H9 (cell line): Measurements from ENCODE around the gene WDR91. TPM values are rescaled to one million over a fixed set of nuclear protein-coding genes. Genes with fewer than 3 reads are reported as not detected.

Experiments used
- DNase-seq: peaks from one replicate; pipeline ENCODE4 v3.0.0-alpha.2; 2017
- H2AFZ ChIP-seq: one replicate; pipeline ENCODE4 v1.6.1; 2013; ENCODE audit warnings: mild to moderate bottlenecking, low read length, control low read depth, moderate library complexity
- H2AK5ac ChIP-seq: 2 replicates; pipeline ENCODE4 v1.6.1; 2013; ENCODE audit warnings: low read length, control low read depth, mixed read lengths; ENCODE audit not compliant: insufficient read length
- H2BK120ac ChIP-seq: one replicate; pipeline ENCODE4 v1.6.1; 2013; ENCODE audit warnings: low read depth, mild to moderate bottlenecking, low read length, control low read depth, inconsistent platforms; ENCODE audit not compliant: poor library complexity, severe bottlenecking
- H2BK12ac ChIP-seq: 2 replicates; pipeline ENCODE4 v1.6.1; 2013; ENCODE audit warnings: low read length, control low read depth, mixed read lengths, low read depth; ENCODE audit not compliant: insufficient read length
- H2BK15ac ChIP-seq: 2 replicates; pipeline ENCODE4 v1.6.1; 2013; ENCODE audit warnings: low read depth, low read length, control low read depth
- H2BK20ac ChIP-seq: one replicate; pipeline ENCODE4 v1.6.1; 2013; ENCODE audit warnings: low read depth, mild to moderate bottlenecking, low read length, control low read depth, inconsistent platforms; ENCODE audit not compliant: poor library complexity, severe bottlenecking
- H2BK5ac ChIP-seq: 2 replicates; pipeline ENCODE4 v1.6.1; 2013; ENCODE audit warnings: low read length, control low read depth, mixed read lengths; ENCODE audit not compliant: insufficient read length
- H3K14ac ChIP-seq: 2 replicates; pipeline ENCODE4 v1.6.1; 2013; ENCODE audit warnings: low read length, control low read depth; ENCODE audit not compliant: insufficient read depth
- H3K18ac ChIP-seq: 2 replicates; pipeline ENCODE4 v1.6.1; 2013; ENCODE audit warnings: low read depth, mild to moderate bottlenecking, mixed read lengths, low read length, control low read depth; ENCODE audit not compliant: insufficient read length
- H3K23ac ChIP-seq: 2 replicates; pipeline ENCODE4 v1.6.1; 2013; ENCODE audit warnings: low read length, control low read depth, mixed read lengths, low read depth; ENCODE audit not compliant: insufficient read length
- H3K23me2 ChIP-seq: 2 replicates; pipeline ENCODE4 v1.6.1; 2013; ENCODE audit warnings: low read depth, mild to moderate bottlenecking, mixed read lengths, low read length, control low read depth; ENCODE audit not compliant: insufficient read length, poor library complexity, severe bottlenecking
- H3K27ac ChIP-seq: 2 replicates; pipeline ENCODE4 v1.5.1; 2013; ENCODE audit warnings: low read length, control low read depth, mixed read lengths, low read depth; ENCODE audit not compliant: insufficient read length
- H3K27me3 ChIP-seq: 2 replicates; pipeline ENCODE4 v1.6.1; 2013; ENCODE audit warnings: low read length, control low read depth, inconsistent platforms; ENCODE audit not compliant: insufficient read depth
- H3K4ac ChIP-seq: 2 replicates; pipeline ENCODE4 v1.6.1; 2013; ENCODE audit warnings: low read depth, mild to moderate bottlenecking, control low read depth, inconsistent platforms, low read length, moderate library complexity
- H3K4me1 ChIP-seq: 2 replicates; pipeline ENCODE4 v1.6.1; 2013; ENCODE audit warnings: low read length, control low read depth, inconsistent platforms; ENCODE audit not compliant: insufficient read depth
- H3K4me2 ChIP-seq: 2 replicates; pipeline ENCODE4 v1.6.1; 2013; ENCODE audit warnings: low read length, control low read depth, mixed read lengths; ENCODE audit not compliant: insufficient read length, insufficient read depth
- H3K56ac ChIP-seq: 2 replicates; pipeline ENCODE4 v1.6.1; 2013; ENCODE audit warnings: low read depth, mild to moderate bottlenecking, mixed read lengths, low read length, control low read depth; ENCODE audit not compliant: insufficient read length
- H3K79me1 ChIP-seq: 2 replicates; pipeline ENCODE4 v1.6.1; 2013; ENCODE audit warnings: low read depth, mild to moderate bottlenecking, moderate library complexity, low read length, control low read depth, inconsistent platforms; ENCODE audit not compliant: insufficient read depth, poor library complexity, severe bottlenecking
- H3K79me2 ChIP-seq: 2 replicates; pipeline ENCODE4 v1.6.1; 2013; ENCODE audit warnings: low read length, control low read depth, inconsistent platforms; ENCODE audit not compliant: insufficient read depth
- H3K9ac ChIP-seq: 2 replicates; pipeline ENCODE4 v1.6.1; 2013; ENCODE audit warnings: low read length, control low read depth, mixed read lengths; ENCODE audit not compliant: insufficient read length; ENCODE audit errors: extremely low read depth
- H3K9me3 ChIP-seq: one replicate; pipeline ENCODE4 v1.6.1; 2013; ENCODE audit warnings: low read depth, low read length, inconsistent platforms; ENCODE audit not compliant: control insufficient read depth
- H3T11ph ChIP-seq: one replicate; pipeline ENCODE4 v1.6.1; 2013; ENCODE audit warnings: mild to moderate bottlenecking, low read length, control low read depth, inconsistent platforms
- H4K20me1 ChIP-seq: one replicate; pipeline ENCODE4 v1.6.1; 2013; ENCODE audit not compliant: control insufficient read depth, insufficient read length, insufficient read depth
- H4K5ac ChIP-seq: 2 replicates; pipeline ENCODE4 v1.6.1; 2013; ENCODE audit warnings: low read depth, mild to moderate bottlenecking, mixed read lengths, low read length, control low read depth; ENCODE audit not compliant: insufficient read length
- H4K8ac ChIP-seq: replicated peaks from 2 replicates; pipeline ENCODE4 v1.6.1; 2013; ENCODE audit warnings: low read length, control low read depth, mixed read lengths, low read depth; ENCODE audit not compliant: insufficient read length
- H4K91ac ChIP-seq: 2 replicates; pipeline ENCODE4 v1.6.1; 2013; ENCODE audit warnings: low read depth, mild to moderate bottlenecking, moderate library complexity, mixed read lengths, low read length, control low read depth; ENCODE audit not compliant: insufficient read length
- H3K27ac Mint-ChIP-seq, 3 experiments: 2 replicates in 2 of 3; 3 replicates in 1 of 3; pipeline ENCODE4 v1.8.0; 2020 to 2021; ENCODE audit warnings: mixed read lengths in 3 of 3, mild to moderate bottlenecking in 1 of 3, moderate library complexity in 1 of 3
- H3K27me3 Mint-ChIP-seq: 2 replicates; pipeline ENCODE4 v1.8.0; 2021; ENCODE audit warnings: low read depth, mild to moderate bottlenecking, moderate library complexity, mixed read lengths
- H3K36me3 Mint-ChIP-seq, 3 experiments: 2 replicates in 2 of 3; 3 replicates in 1 of 3; pipeline ENCODE4 v1.8.0; 2020 to 2021; ENCODE audit warnings: low read depth in 3 of 3, mixed read lengths in 3 of 3; ENCODE audit not compliant: insufficient read depth in 1 of 3
- H3K4me1 Mint-ChIP-seq, 2 experiments: 2 replicates each; pipeline ENCODE4 v1.8.0; 2020; ENCODE audit warnings: mixed read lengths in 2 of 2
- H3K4me3 Mint-ChIP-seq, 2 experiments: 2 replicates in 1 of 2; 3 replicates in 1 of 2; pipeline ENCODE4 v1.8.0; 2020 to 2021; ENCODE audit warnings: mild to moderate bottlenecking in 2 of 2, mixed read lengths in 2 of 2, moderate library complexity in 1 of 2
- H3K9me3 Mint-ChIP-seq, 2 experiments: 2 replicates in 1 of 2; 3 replicates in 1 of 2; pipeline ENCODE4 v1.8.0; 2020; ENCODE audit warnings: mild to moderate bottlenecking in 2 of 2, mixed read lengths in 2 of 2, moderate library complexity in 1 of 2
- CTCF ChIP-seq: fragments of 200-600 bp; sonication (generic); conservative IDR thresholded peaks from 3 replicates; pipeline ENCODE4 v1.8.0; 2021; ENCODE audit warnings: antibody characterized with exemption, mild to moderate bottlenecking
- WGBS: extraction: QIAGEN DNeasy Blood & Tissue Kit; methylation state at CpG from one replicate; pipeline ENCODE4 v1.1.7; 2013; ENCODE audit warnings: missing lambda C conversion rate, low lambda C conversion rate, mixed read lengths; ENCODE audit not compliant: insufficient read length; ENCODE audit errors: extremely low coverage; 5-methylcytosine and 5-hydroxymethylcytosine counted together
- total RNA-seq: library from RNA; stranded (reverse); gene quantifications from 2 replicates; pipeline ENCODE4 v1.2.1, GENCODE V29; 2021

The WDR91 gene
- total RNA-seq, 1 experiment from 2014 or later = 9.4 TPM

GRCh38 chr7:135204341-135204749 lies 7.0 kb downstream of the WDR91 start:
- no peak overlapping the region for H4K8ac ChIP-seq
- no peak overlapping the region for H2AK5ac ChIP-seq
- Mint-ChIP-seq H3K4me3 (no peak overlapping the region), H3K9me3 (no peaks in the 10 kb centered on the region), H3K36me3 (peaks cover 3 to 24% (median 8%) of the 10 kb centered on the region in 3 experiments; a peak in 6 of 7 replicates), H3K27ac (no peak overlapping the region), H3K4me1 (peaks cover 0 to 10% of the 10 kb centered on the region in 2 experiments; a peak in 3 of 4 replicates), H3K27me3 (no peaks in the 10 kb centered on the region)
- no peak overlapping the region for H3K4ac ChIP-seq
- DNase-seq = no peak
- no peak overlapping the region for H2BK20ac ChIP-seq
- no peak overlapping the region for H3K18ac ChIP-seq
- TF ChIP-seq CTCF = no peak
- H3K79me2 ChIP-seq = no peaks in the 10 kb centered on the region
- no peak overlapping the region for H3K4me2 ChIP-seq
- H3K79me1 ChIP-seq = no peaks in the 10 kb centered on the region
- no peak overlapping the region for H2AFZ ChIP-seq
- no peak overlapping the region for H3K27ac ChIP-seq
- H3T11ph ChIP-seq = no peak overlapping the region
- H3K4me1 ChIP-seq = no peaks in the 10 kb centered on the region
- H3K9me3 ChIP-seq = no peaks in the 10 kb centered on the region
- H2BK12ac ChIP-seq = no peak overlapping the region
- H3K56ac ChIP-seq = no peak overlapping the region
- H2BK15ac ChIP-seq = no peak overlapping the region
- no CpG with 5 or more reads among the region's 6 CpGs for WGBS
- no peaks in the 10 kb centered on the region for H4K20me1 ChIP-seq
- no peak overlapping the region for H4K5ac ChIP-seq
- no peak overlapping the region for H2BK5ac ChIP-seq
- H3K23ac ChIP-seq = no peak overlapping the region
- H3K14ac ChIP-seq = no peak overlapping the region
- no peak overlapping the region for H2BK120ac ChIP-seq
- no peaks in the 10 kb centered on the region for H3K23me2 ChIP-seq
- no peak overlapping the region for H3K9ac ChIP-seq
- H3K27me3 ChIP-seq = no peaks in the 10 kb centered on the region
- no peak overlapping the region for H4K91ac ChIP-seq
